K562 (cell line): ENCODE results near the gene ADAM19. TPM values are rescaled to one million over a fixed set of nuclear protein-coding genes. Genes with fewer than 3 reads are reported as not detected.

Source experiments
- ARID3A ChIP-seq: IDR thresholded peaks from 2 replicates; pipeline ENCODE4 v1.6.1; 2012; ENCODE audit warnings: low read depth, low read length, improper control_type of control experiment, borderline replicate concordance
- BRD9 ChIP-seq: fragments of 450-650 bp; IDR thresholded peaks from 2 replicates; pipeline ENCODE4 v1.6.1; 2018; ENCODE audit warnings: low read depth; ENCODE audit not compliant: partially characterized antibody
- EHMT2 ChIP-seq: fragments of 450-650 bp; IDR thresholded peaks from 2 replicates; pipeline ENCODE4 v1.6.1; 2018; ENCODE audit warnings: antibody characterized with exemption
- ESRRA ChIP-seq: fragments of 450-650 bp; IDR thresholded peaks from 2 replicates; pipeline ENCODE4 v1.6.1; 2014; ENCODE audit warnings: low read depth, mild to moderate bottlenecking, moderate library complexity, borderline replicate concordance
- FOXJ2 ChIP-seq: fragments of 200-800 bp; sonication (Bioruptor generic); IDR thresholded peaks from 2 replicates; pipeline ENCODE4 v1.6.1; 2016; ENCODE audit warnings: missing genetic modification characterization, missing compliant biosample characterization
- KDM1A ChIP-seq, 2 experiments: fragments of 450-650 bp; IDR thresholded peaks; 2 replicates each; pipeline ENCODE4 v1.6.1; 2016; ENCODE audit warnings: mild to moderate bottlenecking in 2 of 2
- KLF13 ChIP-seq: fragments of 450-650 bp; IDR thresholded peaks from 2 replicates; pipeline ENCODE4 v1.6.1; 2016; ENCODE audit warnings: missing genetic modification characterization, low read depth, mild to moderate bottlenecking, missing compliant biosample characterization, moderate library complexity, borderline replicate concordance
- LCOR ChIP-seq: sonication (generic); formaldehyde crosslinking; IDR thresholded peaks from 2 replicates; pipeline ENCODE4 v1.8.0; 2022; ENCODE audit warnings: mild to moderate bottlenecking, missing genetic modification reagents
- MTA1 ChIP-seq: fragments of 450-650 bp; IDR thresholded peaks from 2 replicates; pipeline ENCODE4 v1.6.1; 2017; ENCODE audit warnings: borderline replicate concordance
- PTTG1 ChIP-seq: fragments of 450-650 bp; IDR thresholded peaks from 2 replicates; pipeline ENCODE4 v1.6.1; 2016; ENCODE audit warnings: low read depth, mild to moderate bottlenecking, missing genetic modification characterization, missing compliant biosample characterization
- SIN3B ChIP-seq: fragments of 450-650 bp; IDR thresholded peaks from 2 replicates; pipeline ENCODE4 v1.6.1; 2017; ENCODE audit warnings: low read depth, mild to moderate bottlenecking, moderate library complexity
- SMARCC2 ChIP-seq: fragments of 450-650 bp; IDR thresholded peaks from 2 replicates; pipeline ENCODE4 v1.6.1; 2017; ENCODE audit warnings: antibody characterized with exemption, moderate library complexity, mild to moderate bottlenecking, low read depth
- ZBTB33 ChIP-seq: sonication (generic); formaldehyde crosslinking; IDR thresholded peaks from 2 replicates; pipeline ENCODE4 v1.8.1; 2023; ENCODE audit warnings: mild to moderate bottlenecking, missing genetic modification reagents
- ZBTB7A ChIP-seq: IDR thresholded peaks from 2 replicates; pipeline ENCODE4 v1.6.1; 2011; ENCODE audit warnings: low read depth, mild to moderate bottlenecking, low read length, moderate library complexity, borderline replicate concordance; ENCODE audit not compliant: control insufficient read depth
- ZFX ChIP-seq: sonication (generic); formaldehyde crosslinking; IDR thresholded peaks from 2 replicates; pipeline ENCODE4 v1.8.0; 2022; ENCODE audit warnings: mild to moderate bottlenecking, missing genetic modification reagents, moderate library complexity
- ZNF589 ChIP-seq: fragments of 200-800 bp; sonication (Bioruptor generic); IDR thresholded peaks from 2 replicates; pipeline ENCODE4 v1.6.1; 2016; ENCODE audit warnings: low read depth, missing genetic modification characterization, missing compliant biosample characterization
- polyA plus RNA-seq, 8 experiments: library from polyadenylated mRNA; depleted of rRNA in 4 of 8; stranded (reverse) in 5 of 8; unstranded in 3 of 8; fragments of >200 nt; fragmentation: Nextera tagmentation in 2 of 8; fragmentation: Illumina TruSeq in 1 of 8; extraction: Ambion mirVana in 2 of 8; extraction: Trizol in 1 of 8; gene quantifications; 2 replicates each; pipeline versions ENCODE4 v1.2.1 to v1.2.3, GENCODE V29; 2011 to 2014; ENCODE audit warnings: inconsistent platforms in 1 of 8, missing spikeins in 1 of 8
- total RNA-seq, 7 experiments: library from RNA; depleted of rRNA in 6 of 7; stranded (reverse); fragments of >200 nt in 6 of 7; fragmentation: Illumina TruSeq in 2 of 7; extraction: Trizol in 2 of 7; gene quantifications; 2 replicates each; pipeline versions ENCODE4 v1.2.1 to v1.2.3, GENCODE V29; 2011 to 2021; ENCODE audit warnings: low replicate concordance in 1 of 7
- TF ChIP-seq, protein P1 (sequence below): fragments of 450-650 bp; IDR thresholded peaks from 2 replicates; pipeline ENCODE4 v1.6.1; 2016; ENCODE audit warnings: borderline replicate concordance
- TF ChIP-seq, protein P2 (sequence below): sonication (generic); IDR thresholded peaks from 2 replicates; pipeline ENCODE4 v1.6.1; 2016
- TF ChIP-seq, protein P3 (sequence below), 2 experiments: fragments of 450-650 bp; IDR thresholded peaks; 2 replicates each; pipeline ENCODE4 v1.6.1; 2016

Gene ADAM19
- total and polyA plus RNA-seq, 9 of the 15 experiments (the other 6 are each of a cell fraction or from before 2014, with no cell fraction given), result 0.11 to 1.1 (median 0.43) TPM

DNA sequence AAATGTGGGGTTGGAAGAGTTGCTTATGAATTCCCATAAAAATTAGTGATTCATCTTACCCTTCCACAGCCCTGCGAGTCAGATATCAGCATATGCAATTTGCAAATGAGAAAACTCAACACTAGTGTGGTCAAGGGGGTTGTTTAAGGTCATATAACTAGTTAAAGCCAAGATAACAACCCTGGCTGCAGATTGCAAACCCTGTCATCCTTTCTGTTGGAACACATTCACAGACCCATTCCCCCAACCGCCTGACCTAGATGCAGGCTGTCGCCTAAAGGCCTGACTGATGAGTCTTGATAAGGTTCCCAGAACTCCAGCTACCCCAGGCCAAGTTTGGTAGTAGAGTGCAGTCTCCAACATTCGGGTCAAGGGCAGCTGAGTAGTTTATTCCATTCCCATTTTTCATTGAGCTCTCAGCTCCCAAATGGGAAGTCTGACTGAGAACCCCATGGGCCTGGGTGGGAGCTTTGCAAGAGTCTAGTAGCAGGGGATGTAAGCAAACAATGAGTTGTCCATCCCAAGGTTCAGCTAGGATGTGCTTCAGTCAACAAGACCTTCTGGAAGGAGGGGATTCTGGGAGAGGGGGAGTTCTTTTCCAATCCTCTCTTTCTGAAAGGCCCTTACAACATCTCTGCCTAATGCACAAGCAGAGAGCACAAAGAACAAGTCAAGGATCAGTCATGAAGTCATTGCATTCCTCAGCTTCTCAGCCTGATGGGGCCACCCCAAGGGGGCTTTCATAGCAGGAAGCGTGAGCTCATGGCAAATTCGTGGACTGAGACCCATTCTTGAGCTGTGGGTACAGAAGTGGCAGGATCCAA is 40.3 kb downstream of the ADAM19 start (continued):
- TF ChIP-seq LCOR (CRISPR knock-in tag), result no peak
- TF ChIP-seq BRD9, result peak; percentile 95
- TF ChIP-seq ZNF589 (CRISPR knock-in tag), result peak; percentile 76; the same call in 1 of the 2 replicates
- TF ChIP-seq, protein P1, sequence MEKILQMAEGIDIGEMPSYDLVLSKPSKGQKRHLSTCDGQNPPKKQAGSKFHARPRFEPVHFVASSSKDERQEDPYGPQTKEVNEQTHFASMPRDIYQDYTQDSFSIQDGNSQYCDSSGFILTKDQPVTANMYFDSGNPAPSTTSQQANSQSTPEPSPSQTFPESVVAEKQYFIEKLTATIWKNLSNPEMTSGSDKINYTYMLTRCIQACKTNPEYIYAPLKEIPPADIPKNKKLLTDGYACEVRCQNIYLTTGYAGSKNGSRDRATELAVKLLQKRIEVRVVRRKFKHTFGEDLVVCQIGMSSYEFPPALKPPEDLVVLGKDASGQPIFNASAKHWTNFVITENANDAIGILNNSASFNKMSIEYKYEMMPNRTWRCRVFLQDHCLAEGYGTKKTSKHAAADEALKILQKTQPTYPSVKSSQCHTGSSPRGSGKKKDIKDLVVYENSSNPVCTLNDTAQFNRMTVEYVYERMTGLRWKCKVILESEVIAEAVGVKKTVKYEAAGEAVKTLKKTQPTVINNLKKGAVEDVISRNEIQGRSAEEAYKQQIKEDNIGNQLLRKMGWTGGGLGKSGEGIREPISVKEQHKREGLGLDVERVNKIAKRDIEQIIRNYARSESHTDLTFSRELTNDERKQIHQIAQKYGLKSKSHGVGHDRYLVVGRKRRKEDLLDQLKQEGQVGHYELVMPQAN, result no peak
- TF ChIP-seq ESRRA, result peak; percentile 79
- TF ChIP-seq ARID3A, result no peak; the same call in 1 of the 2 replicates
- TF ChIP-seq FOXJ2, result peak; percentile 62; the same call in 1 of the 2 replicates
- no peak for TF ChIP-seq ZBTB33 (CRISPR knock-in tag)
- 0 out of 2 replicates have a peak, but pooled peaks have one; percentile 46 for TF ChIP-seq EHMT2
- peak; percentile 35 for TF ChIP-seq ZFX (CRISPR knock-in tag)
- no peak for TF ChIP-seq ZBTB7A
- TF ChIP-seq KDM1A (IDR thresholded peaks at IDR 0.05), result peak; percentile 25 to 49; a peak in 1 of 4 replicates
- peak; percentile 38; the same call in 1 of the 2 replicates for TF ChIP-seq PTTG1
- no peak for TF ChIP-seq KLF13 (tag)
- no peak for TF ChIP-seq SIN3B
- TF ChIP-seq, protein P2, sequence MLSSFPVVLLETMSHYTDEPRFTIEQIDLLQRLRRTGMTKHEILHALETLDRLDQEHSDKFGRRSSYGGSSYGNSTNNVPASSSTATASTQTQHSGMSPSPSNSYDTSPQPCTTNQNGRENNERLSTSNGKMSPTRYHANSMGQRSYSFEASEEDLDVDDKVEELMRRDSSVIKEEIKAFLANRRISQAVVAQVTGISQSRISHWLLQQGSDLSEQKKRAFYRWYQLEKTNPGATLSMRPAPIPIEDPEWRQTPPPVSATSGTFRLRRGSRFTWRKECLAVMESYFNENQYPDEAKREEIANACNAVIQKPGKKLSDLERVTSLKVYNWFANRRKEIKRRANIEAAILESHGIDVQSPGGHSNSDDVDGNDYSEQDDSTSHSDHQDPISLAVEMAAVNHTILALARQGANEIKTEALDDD, result peak; percentile 100
- TF ChIP-seq MTA1, result no peak
- TF ChIP-seq SMARCC2, result 0 out of 2 replicates have a peak, but pooled peaks have one; percentile 43
- TF ChIP-seq, protein P3, sequence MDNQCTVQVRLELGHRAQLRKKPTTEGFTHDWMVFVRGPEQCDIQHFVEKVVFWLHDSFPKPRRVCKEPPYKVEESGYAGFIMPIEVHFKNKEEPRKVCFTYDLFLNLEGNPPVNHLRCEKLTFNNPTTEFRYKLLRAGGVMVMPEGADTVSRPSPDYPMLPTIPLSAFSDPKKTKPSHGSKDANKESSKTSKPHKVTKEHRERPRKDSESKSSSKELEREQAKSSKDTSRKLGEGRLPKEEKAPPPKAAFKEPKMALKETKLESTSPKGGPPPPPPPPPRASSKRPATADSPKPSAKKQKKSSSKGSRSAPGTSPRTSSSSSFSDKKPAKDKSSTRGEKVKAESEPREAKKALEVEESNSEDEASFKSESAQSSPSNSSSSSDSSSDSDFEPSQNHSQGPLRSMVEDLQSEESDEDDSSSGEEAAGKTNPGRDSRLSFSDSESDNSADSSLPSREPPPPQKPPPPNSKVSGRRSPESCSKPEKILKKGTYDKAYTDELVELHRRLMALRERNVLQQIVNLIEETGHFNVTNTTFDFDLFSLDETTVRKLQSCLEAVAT (IDR thresholded peaks at IDR 0.05), result no peak
